Adrenal gland (tissue), 5 donors: ENCODE measurements around the gene TREM2.

Experiments
- CTCF ChIP-seq, 6 experiments: fragments of 450-650 bp in 4 of 6; fragments of 200-600 bp in 2 of 6; sonication (generic) in 1 of 6; IDR thresholded peaks; 1 replicate in 5 of 6; 2 replicates in 1 of 6; pipeline versions ENCODE4 v1.5.1 to v1.8.0; 2016 to 2021; ENCODE audit warnings: antibody characterized with exemption in 6 of 6, mild to moderate bottlenecking in 2 of 6, moderate library complexity in 1 of 6
- POLR2A ChIP-seq, 2 donors: fragments of 450-650 bp; IDR thresholded peaks; one replicate each; pipeline ENCODE4 v1.6.1; 2017; ENCODE audit warnings: antibody characterized with exemption in 2 of 2, mild to moderate bottlenecking in 2 of 2, moderate library complexity in 1 of 2
- donor health status: DM: no; HTN: no; CAD: no.

GRCh38 chr6:41190791-41191190 is 27.9 kb upstream of the TREM2 start:
- TF ChIP-seq CTCF (IDR thresholded peaks at IDR 0.05) (no peak), POLR2A (IDR thresholded peaks at IDR 0.05) (no peak)
